ENCODE results near the gene COPE. TPM values are rescaled to one million over a fixed set of nuclear protein-coding genes. Genes with fewer than 3 reads are reported as not detected.

COPE gene
- total RNA-seq, 1 donor from 2014 or later = 128 TPM

GRCh38 chr19:18883526-18884304, 35.5 kb downstream of the COPE start:
- Histone ChIP-seq H3K9me3 (replicated peaks) (no peaks in the 10 kb centered on the region), H3K27me3 (ENCODE audit: low read depth) (no peaks in the 10 kb centered on the region), H3K27ac (replicated peaks) (no peak overlapping the region), H3K4me1 (no peaks in the 10 kb centered on the region), H3K36me3 (no peaks in the 10 kb centered on the region), H3K4me3 (no peak overlapping the region)
- DNase-seq = no peak
- intact Hi-C loops (cut with micrococcal nuclease) = no loop called here
- TF ChIP-seq, protein P1, sequence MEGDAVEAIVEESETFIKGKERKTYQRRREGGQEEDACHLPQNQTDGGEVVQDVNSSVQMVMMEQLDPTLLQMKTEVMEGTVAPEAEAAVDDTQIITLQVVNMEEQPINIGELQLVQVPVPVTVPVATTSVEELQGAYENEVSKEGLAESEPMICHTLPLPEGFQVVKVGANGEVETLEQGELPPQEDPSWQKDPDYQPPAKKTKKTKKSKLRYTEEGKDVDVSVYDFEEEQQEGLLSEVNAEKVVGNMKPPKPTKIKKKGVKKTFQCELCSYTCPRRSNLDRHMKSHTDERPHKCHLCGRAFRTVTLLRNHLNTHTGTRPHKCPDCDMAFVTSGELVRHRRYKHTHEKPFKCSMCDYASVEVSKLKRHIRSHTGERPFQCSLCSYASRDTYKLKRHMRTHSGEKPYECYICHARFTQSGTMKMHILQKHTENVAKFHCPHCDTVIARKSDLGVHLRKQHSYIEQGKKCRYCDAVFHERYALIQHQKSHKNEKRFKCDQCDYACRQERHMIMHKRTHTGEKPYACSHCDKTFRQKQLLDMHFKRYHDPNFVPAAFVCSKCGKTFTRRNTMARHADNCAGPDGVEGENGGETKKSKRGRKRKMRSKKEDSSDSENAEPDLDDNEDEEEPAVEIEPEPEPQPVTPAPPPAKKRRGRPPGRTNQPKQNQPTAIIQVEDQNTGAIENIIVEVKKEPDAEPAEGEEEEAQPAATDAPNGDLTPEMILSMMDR (IDR thresholded peaks at IDR 0.05; ENCODE audit: borderline replicate concordance) = no peak

DNA sequence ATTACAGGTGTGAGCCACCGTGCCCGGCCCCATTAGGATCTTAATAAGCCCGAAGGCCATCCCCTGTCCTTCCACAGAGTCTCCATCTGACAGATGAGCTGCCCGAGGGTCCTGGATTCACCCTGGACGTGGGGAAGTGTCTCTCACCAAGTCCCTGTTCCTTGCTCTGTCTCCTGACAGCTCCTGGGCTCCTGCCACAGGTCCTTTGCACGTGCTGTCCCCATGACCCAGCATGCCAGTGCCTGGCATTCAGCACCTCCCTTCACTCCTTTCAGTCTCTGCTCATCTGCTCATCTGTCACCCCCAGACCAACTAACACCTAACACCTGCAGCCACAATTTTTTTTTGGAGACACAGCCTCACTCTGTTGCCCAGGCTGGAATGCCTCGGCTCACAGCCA, 37.7 kb downstream of the COPE start:
- TF ChIP-seq, protein P1 (IDR thresholded peaks at IDR 0.05; ENCODE audit: borderline replicate concordance) = no peak

GRCh38 chr19:18879579-18880373, 39.4 kb downstream of the COPE start:
- no peaks in the 10 kb centered on the region for H3K36me3 ChIP-seq
- H3K9me3 ChIP-seq (replicated peaks) = peaks cover 6% of the 10 kb centered on the region
- intact Hi-C loops (cut with micrococcal nuclease) = no loop called here
- no peaks in the 10 kb centered on the region for H3K4me1 ChIP-seq
- TF ChIP-seq, protein P1 (IDR thresholded peaks at IDR 0.05; ENCODE audit: borderline replicate concordance) = no peak
- H3K27ac ChIP-seq (replicated peaks) = no peak overlapping the region
- no peaks in the 10 kb centered on the region for H3K27me3 ChIP-seq (ENCODE audit: low read depth)
- H3K4me3 ChIP-seq = no peak overlapping the region
- DNase-seq = no peak

More for the DNA sequence above, 37.7 kb downstream of the COPE start:
- H3K9me3 ChIP-seq (replicated peaks) = peaks cover 6% of the 10 kb centered on the region
- no peaks in the 10 kb centered on the region for H3K36me3 ChIP-seq
- no peak overlapping the region for H3K4me3 ChIP-seq
- intact Hi-C loops (cut with micrococcal nuclease) = no loop called here
- no peaks in the 10 kb centered on the region for H3K4me1 ChIP-seq
- DNase-seq = no peak
- no peaks in the 10 kb centered on the region for H3K27me3 ChIP-seq (ENCODE audit: low read depth)
- no peak overlapping the region for H3K27ac ChIP-seq (replicated peaks)

DNA sequence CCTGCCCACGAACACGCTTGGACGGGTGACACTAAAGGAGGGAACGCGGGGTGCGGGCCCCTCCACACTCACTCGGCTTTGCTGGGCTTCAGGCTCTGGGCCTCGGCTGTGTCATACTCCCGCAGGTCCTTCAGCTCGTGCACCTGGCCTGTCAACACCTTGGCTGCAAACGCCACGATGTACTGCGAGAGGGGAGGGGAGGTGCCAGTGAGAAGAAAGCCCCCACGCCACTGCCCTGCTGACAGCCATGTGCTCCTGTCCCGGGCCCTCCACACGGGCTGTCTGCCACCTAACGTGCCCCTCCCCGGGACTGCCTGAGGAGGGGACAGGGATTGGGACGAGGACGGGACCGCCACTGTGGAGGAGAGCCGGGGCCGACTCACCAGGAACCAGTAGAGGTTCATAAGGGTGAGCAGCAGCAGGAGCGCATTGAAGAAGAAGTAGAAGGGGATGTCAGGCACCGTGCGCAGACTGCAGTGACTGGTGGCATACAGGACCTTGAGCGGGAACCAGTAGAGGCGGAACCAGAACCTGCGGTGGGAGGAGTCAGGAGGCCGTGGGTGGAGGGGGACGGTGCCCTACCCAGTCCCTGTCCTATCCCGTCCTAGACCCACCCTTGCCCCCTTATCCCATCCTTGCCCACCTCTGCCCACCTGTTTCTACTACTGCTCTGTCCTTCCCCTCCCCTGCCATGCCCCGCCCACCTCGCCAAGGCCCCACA, 40.2 kb downstream of the COPE start:
- Histone ChIP-seq H3K27me3 (ENCODE audit: low read depth) (peaks cover 6% of the 10 kb centered on the region), H3K9me3 (replicated peaks) (peaks cover 6% of the 10 kb centered on the region), H3K4me3 (no peak overlapping the region), H3K27ac (replicated peaks) (no peak overlapping the region), H3K4me1 (no peaks in the 10 kb centered on the region), H3K36me3 (no peaks in the 10 kb centered on the region)
- TF ChIP-seq, protein P1 (IDR thresholded peaks at IDR 0.05; ENCODE audit: borderline replicate concordance) = no peak
- intact Hi-C loops (cut with micrococcal nuclease) = no loop called here
- DNase-seq = no peak

DNA sequence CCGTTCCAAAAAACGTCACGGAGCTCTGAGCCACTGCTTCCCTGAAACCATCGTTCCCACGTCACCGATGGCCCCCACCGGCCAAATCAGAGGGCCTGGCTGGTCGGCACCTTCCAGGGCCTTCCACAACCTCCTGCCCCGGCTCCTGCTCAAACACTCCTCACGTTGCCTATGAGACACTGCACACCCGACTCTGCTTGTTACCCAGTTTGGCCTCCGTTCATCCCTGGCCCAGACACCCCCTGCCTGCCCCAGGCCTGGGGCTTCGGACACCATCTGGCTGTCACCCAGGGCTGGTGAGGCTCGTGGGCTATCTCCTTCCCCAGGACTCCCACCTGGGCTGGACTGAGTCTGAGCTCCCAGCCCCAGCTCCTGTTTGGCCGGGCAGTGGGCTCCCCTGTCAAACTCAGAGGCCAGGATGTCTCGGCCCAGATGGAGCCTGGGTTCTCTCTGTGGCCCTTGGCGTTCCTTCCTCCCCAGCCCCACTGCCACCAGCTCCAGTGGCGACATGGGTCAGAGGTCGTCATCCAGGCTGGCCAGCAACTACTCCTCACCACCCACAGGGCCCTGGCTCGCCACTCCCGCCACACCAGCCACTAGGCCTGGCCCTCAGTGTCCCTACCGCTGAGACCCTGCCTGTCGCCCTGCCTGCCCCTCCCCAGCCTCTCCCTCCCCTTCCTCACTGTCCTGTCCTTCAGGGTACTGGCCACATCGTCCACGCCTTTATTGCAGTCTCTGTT, 41.0 kb downstream of the COPE start:
- Histone ChIP-seq H3K9me3 (replicated peaks) (peaks cover 6% of the 10 kb centered on the region), H3K27ac (replicated peaks) (no peak overlapping the region), H3K27me3 (ENCODE audit: low read depth) (peaks cover 9% of the 10 kb centered on the region), H3K4me1 (no peaks in the 10 kb centered on the region), H3K4me3 (no peak overlapping the region), H3K36me3 (no peaks in the 10 kb centered on the region)
- intact Hi-C loops (cut with micrococcal nuclease) = no loop called here
- no peak for DNase-seq
- TF ChIP-seq, protein P1 (IDR thresholded peaks at IDR 0.05; ENCODE audit: borderline replicate concordance) = no peak
